ENCODE data around the gene ZNF777.

The ZNF777 gene

DNA sequence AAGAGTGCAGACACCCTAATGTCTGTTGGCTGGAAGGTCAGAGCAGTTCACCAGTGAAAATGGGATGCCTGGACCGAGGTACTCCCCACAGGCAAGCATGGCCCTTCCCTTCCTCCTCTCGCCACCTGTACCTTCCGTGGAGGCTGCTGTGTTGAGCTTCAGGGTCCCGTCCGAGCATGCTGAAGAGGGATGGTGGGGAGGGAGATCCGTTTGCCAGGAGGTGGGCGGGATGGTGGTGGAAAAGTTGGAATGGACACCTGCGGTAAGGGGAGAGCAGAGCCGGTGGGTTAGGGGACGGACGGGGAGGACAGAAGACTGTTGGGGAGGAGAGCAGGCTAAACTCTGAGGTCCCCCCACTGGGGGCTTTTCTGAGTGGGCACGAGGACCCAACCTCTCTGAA lies 15.9 kb upstream of the ZNF777 start:
- no peak for TF ChIP-seq EZH2 (IDR thresholded peaks at IDR 0.05; ENCODE audit: borderline replicate concordance, low read depth, low read length, severe bottlenecking)
- TF ChIP-seq, protein P1, sequence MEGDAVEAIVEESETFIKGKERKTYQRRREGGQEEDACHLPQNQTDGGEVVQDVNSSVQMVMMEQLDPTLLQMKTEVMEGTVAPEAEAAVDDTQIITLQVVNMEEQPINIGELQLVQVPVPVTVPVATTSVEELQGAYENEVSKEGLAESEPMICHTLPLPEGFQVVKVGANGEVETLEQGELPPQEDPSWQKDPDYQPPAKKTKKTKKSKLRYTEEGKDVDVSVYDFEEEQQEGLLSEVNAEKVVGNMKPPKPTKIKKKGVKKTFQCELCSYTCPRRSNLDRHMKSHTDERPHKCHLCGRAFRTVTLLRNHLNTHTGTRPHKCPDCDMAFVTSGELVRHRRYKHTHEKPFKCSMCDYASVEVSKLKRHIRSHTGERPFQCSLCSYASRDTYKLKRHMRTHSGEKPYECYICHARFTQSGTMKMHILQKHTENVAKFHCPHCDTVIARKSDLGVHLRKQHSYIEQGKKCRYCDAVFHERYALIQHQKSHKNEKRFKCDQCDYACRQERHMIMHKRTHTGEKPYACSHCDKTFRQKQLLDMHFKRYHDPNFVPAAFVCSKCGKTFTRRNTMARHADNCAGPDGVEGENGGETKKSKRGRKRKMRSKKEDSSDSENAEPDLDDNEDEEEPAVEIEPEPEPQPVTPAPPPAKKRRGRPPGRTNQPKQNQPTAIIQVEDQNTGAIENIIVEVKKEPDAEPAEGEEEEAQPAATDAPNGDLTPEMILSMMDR (IDR thresholded peaks at IDR 0.05; ENCODE audit: borderline replicate concordance, extremely low read depth, low read length, poor library complexity, severe bottlenecking) = no peak
- H3K27me3 ChIP-seq (ENCODE audit: insufficient read depth, low read length, poor library complexity) = no peaks in the 10 kb centered on the region
- peaks cover 13% of the 10 kb centered on the region for H3K9me3 ChIP-seq (ENCODE audit: insufficient read depth, low read length, severe bottlenecking)
- ATAC-seq (ENCODE audit: insufficient read depth, low read depth) (no peak), DNase-seq (no peak)
- H3K9ac ChIP-seq (ENCODE audit: low read depth, low read length) = no peak overlapping the region
- no peak overlapping the region for H3K4me2 ChIP-seq (ENCODE audit: insufficient read depth, low read length)
- H3K36me3 ChIP-seq (ENCODE audit: insufficient read depth, low read length) = peaks cover 97% of the 10 kb centered on the region
- H3K4me3 ChIP-seq (ENCODE audit: low read depth in 1 of 2, low read length in 2 of 2) = no peak overlapping the region
- H2AFZ ChIP-seq (ENCODE audit: low read depth, low read length) = no peak overlapping the region
- peaks cover 7% of the 10 kb centered on the region for H3K79me2 ChIP-seq (ENCODE audit: insufficient read depth, low read length)
- H4K20me1 ChIP-seq (ENCODE audit: insufficient read depth, low read length) = peaks cover 2% of the 10 kb centered on the region; the same call in 1 of the 2 replicates
- H3K4me1 ChIP-seq (ENCODE audit: insufficient read depth, low read length) = no peaks in the 10 kb centered on the region
- no peak overlapping the region for H3K27ac ChIP-seq (ENCODE audit: low read length)

DNA sequence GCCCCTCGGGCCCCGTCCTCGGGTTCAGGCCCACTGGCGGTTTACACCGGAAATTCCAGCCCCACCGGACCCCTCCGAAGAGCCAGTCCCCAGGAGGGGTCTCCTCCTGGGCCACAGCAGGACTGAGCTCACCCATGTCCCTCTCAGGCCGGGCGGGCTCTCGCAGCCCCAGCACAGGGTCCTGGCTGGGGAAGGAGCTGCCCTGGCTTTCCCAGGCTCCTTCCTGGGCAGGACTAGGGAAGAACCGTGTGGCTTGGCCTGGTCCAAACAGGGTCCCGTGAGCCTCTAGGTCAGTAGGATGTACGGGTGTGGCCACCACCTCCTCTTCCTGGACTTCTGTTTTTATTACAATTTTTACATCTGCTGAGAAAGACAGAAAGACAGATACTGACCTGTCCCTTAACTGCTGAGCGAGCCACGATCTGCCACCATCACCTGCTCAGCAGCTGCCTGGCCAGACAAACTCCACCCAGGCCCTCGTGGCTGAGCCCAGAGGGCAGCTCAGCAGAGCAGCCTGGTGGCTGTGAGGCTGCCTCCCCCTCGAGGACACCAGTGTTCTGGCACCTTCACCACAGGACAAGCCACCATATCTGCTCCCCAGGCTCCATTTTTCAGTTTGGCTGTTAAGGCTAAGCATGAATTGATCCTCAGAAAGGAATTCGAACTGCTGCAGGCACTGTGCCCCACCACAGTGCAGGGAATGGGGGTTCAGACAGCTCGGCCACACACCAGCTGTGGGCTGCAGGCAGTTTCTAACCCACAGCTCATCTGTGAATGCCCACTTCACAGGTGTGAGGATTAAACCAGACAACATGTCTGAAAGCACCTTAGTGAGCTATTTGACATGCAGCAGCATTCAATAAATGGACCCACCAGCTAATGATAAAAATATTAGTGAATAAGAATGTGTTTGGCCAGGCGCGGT lies 14.5 kb upstream of the ZNF777 start:
- peaks cover 89% of the 10 kb centered on the region for H3K36me3 ChIP-seq (ENCODE audit: insufficient read depth, low read length)
- H3K27me3 ChIP-seq (ENCODE audit: insufficient read depth, low read length, poor library complexity) = no peaks in the 10 kb centered on the region
- H3K4me2 ChIP-seq (ENCODE audit: insufficient read depth, low read length) = no peak overlapping the region
- H4K20me1 ChIP-seq (ENCODE audit: insufficient read depth, low read length) = peaks cover 2% of the 10 kb centered on the region; the same call in 1 of the 2 replicates
- H3K4me1 ChIP-seq (ENCODE audit: insufficient read depth, low read length) = no peaks in the 10 kb centered on the region
- no peak for ATAC-seq (ENCODE audit: insufficient read depth, low read depth)
- no peak overlapping the region for H3K27ac ChIP-seq (ENCODE audit: low read length)
- H3K79me2 ChIP-seq (ENCODE audit: insufficient read depth, low read length) = peaks cover 7% of the 10 kb centered on the region
- TF ChIP-seq EZH2 (IDR thresholded peaks at IDR 0.05; ENCODE audit: borderline replicate concordance, low read depth, low read length, severe bottlenecking) = no peak
- TF ChIP-seq, protein P1 (IDR thresholded peaks at IDR 0.05; ENCODE audit: borderline replicate concordance, extremely low read depth, low read length, poor library complexity, severe bottlenecking) = no peak
- no peak overlapping the region for H2AFZ ChIP-seq (ENCODE audit: low read depth, low read length)
- H3K9me3 ChIP-seq (ENCODE audit: insufficient read depth, low read length, severe bottlenecking) = peaks cover 10% of the 10 kb centered on the region
- no peak overlapping the region for H3K9ac ChIP-seq (ENCODE audit: low read depth, low read length)
- DNase-seq = no peak
- H3K4me3 ChIP-seq (ENCODE audit: low read depth in 1 of 2, low read length in 2 of 2) = no peak overlapping the region

DNA sequence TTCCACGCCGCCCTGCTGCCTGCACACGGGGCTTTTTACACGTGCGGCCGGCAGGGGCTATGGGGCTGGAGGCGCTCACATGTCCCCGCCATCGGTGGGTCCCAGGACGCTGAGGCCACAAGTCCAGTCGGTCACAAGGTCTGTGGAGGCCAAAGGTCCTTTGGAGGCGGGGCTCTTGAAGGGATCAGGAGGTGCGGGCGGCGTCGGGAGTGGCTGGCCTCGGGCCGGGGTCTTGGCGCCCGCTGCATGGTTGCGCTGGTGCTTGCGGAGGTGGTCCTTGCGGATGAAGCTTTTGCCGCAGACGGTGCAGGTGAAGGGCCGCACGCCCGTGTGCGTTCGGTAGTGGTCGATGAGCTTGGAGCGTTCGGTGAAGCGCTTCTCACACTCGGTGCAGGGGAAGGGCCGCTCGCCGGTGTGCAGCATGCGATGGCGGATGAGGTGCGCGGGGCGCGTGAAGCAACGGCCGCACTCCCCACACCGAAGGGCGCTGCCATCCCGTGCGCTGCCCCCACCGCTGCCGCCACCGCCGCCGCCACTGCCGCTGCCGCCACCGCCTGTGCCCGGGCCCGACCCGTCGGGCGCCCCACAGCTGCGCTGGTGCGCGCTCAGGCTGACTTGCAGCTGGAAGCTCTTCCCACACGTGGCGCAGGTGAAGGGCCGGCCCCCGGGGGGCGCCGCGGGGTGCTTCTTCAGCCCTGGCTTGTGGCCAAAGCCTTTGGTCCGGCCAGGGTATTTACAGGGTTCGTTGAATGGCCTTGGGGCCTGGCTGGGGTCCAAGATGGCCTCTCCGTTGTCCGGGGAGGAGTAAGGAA lies 13.7 kb upstream of the ZNF777 start:
- TF ChIP-seq EZH2 (IDR thresholded peaks at IDR 0.05; ENCODE audit: borderline replicate concordance, low read depth, low read length, severe bottlenecking) = no peak
- TF ChIP-seq, protein P1 (IDR thresholded peaks at IDR 0.05; ENCODE audit: borderline replicate concordance, extremely low read depth, low read length, poor library complexity, severe bottlenecking) = no peak
- no peak overlapping the region for H3K9ac ChIP-seq (ENCODE audit: low read depth, low read length)
- no peak overlapping the region for H3K27ac ChIP-seq (ENCODE audit: low read length)
- no peak overlapping the region for H3K4me3 ChIP-seq (ENCODE audit: low read depth in 1 of 2, low read length in 2 of 2)
- H3K4me1 ChIP-seq (ENCODE audit: insufficient read depth, low read length) = no peaks in the 10 kb centered on the region
- peaks cover 2% of the 10 kb centered on the region; the same call in 1 of the 2 replicates for H4K20me1 ChIP-seq (ENCODE audit: insufficient read depth, low read length)
- peaks cover 80% of the 10 kb centered on the region for H3K36me3 ChIP-seq (ENCODE audit: insufficient read depth, low read length)
- no peak for ATAC-seq (ENCODE audit: insufficient read depth, low read depth)
- H3K79me2 ChIP-seq (ENCODE audit: insufficient read depth, low read length) = peaks cover 5% of the 10 kb centered on the region
- peaks cover 8% of the 10 kb centered on the region for H3K9me3 ChIP-seq (ENCODE audit: insufficient read depth, low read length, severe bottlenecking)
- no peak for DNase-seq
- H2AFZ ChIP-seq (ENCODE audit: low read depth, low read length) = no peak overlapping the region
- H3K27me3 ChIP-seq (ENCODE audit: insufficient read depth, low read length, poor library complexity) = no peaks in the 10 kb centered on the region
- H3K4me2 ChIP-seq (ENCODE audit: insufficient read depth, low read length) = no peak overlapping the region
